Naive B cell (primary cell): ENCODE measurements around the gene HIPK2. TPM values are rescaled to one million over a fixed set of nuclear protein-coding genes. Genes with fewer than 3 reads are reported as not detected.

ENCODE experiments used
- ATAC-seq, 2 donors: fragments of 150-1000 bp; cut with Tn5 transposase; 2 replicates each; pipeline ENCODE4 v1.10.0; 2021; ENCODE audit warnings: low read depth in 2 of 2, mild to moderate bottlenecking in 2 of 2, moderate library complexity in 2 of 2
- DNase-seq: peaks from one replicate; pipeline ENCODE4 v3.0.0; 2022
- H3K27ac Mint-ChIP-seq, 6 donors: one replicate each; pipeline ENCODE4 v1.8.0; 2020 to 2022; ENCODE audit warnings: mild to moderate bottlenecking in 6 of 6, mixed read lengths in 6 of 6, moderate library complexity in 5 of 6, inconsistent platforms in 2 of 6
- H3K27me3 Mint-ChIP-seq, 3 donors: one replicate each; pipeline ENCODE4 v1.8.0; 2021 to 2022; ENCODE audit warnings: mixed read lengths in 3 of 3, mild to moderate bottlenecking in 1 of 3
- H3K36me3 Mint-ChIP-seq, 2 donors: one replicate each; pipeline ENCODE4 v1.8.0; 2020 to 2022; ENCODE audit warnings: mixed read lengths in 2 of 2, inconsistent platforms in 1 of 2, mild to moderate bottlenecking in 1 of 2
- H3K4me1 Mint-ChIP-seq, 3 donors: one replicate each; pipeline ENCODE4 v1.8.0; 2020 to 2022; ENCODE audit warnings: mixed read lengths in 3 of 3, inconsistent platforms in 1 of 3, mild to moderate bottlenecking in 1 of 3, moderate library complexity in 1 of 3
- H3K4me3 Mint-ChIP-seq, 8 donors: one replicate each; pipeline ENCODE4 v1.8.0; 2020 to 2022; ENCODE audit warnings: mild to moderate bottlenecking in 8 of 8, mixed read lengths in 8 of 8, moderate library complexity in 8 of 8, inconsistent platforms in 2 of 8
- H3K9me3 Mint-ChIP-seq, 7 donors: one replicate each; pipeline ENCODE4 v1.8.0; 2020 to 2022; ENCODE audit warnings: mixed read lengths in 7 of 7, mild to moderate bottlenecking in 5 of 7, inconsistent platforms in 2 of 7, moderate library complexity in 1 of 7
- polyA plus RNA-seq, 6 donors: library from polyadenylated mRNA; unstranded; fragments of 300-500 nt; fragmentation: Illumina TruSeq; gene quantifications; one replicate each; pipeline ENCODE4 v1.2.3, GENCODE V29; 2021; ENCODE audit warnings: low read depth in 6 of 6

The HIPK2 gene
- polyA plus RNA-seq, 6 donors from 2014 or later, result 0.54 to 1.1 (median 0.79) TPM

DNA sequence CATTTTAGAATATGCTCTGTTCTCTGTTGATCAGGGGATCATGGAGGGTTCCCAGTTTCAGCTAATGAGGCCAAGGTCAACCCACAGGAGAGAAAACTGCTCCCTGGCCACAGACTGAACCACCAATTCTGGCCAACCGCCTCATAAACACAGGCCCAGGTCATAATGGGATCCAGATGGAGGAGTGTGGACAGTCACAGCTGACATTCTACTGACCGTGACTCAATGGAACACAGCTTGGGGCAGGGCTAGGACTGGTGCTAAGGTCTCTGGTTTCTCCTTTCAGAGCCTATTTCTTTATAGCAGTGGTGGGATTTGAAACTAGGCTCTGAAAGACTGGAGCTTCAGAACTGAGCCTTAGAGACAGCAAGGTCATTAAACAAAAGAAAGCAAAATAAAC lies 68.3 kb downstream of the HIPK2 start:
- Mint-ChIP-seq H3K4me1 (peaks cover 26 to 32% (median 26%) of the 10 kb centered on the region in 3 donors), H3K9me3 (no peaks in the 10 kb centered on the region), H3K4me3 (no peak overlapping the region), H3K27me3 (no peaks in the 10 kb centered on the region), H3K27ac (peak overlapping the region in 2 of 6 donors; percentile 53 to 88), H3K36me3 (no peaks in the 10 kb centered on the region)
- DNase-seq, result no peak
- ATAC-seq, result no peak

- peaks cover 23 to 34% (median 29%) of the 10 kb centered on the region in 3 donors for H3K4me1 Mint-ChIP-seq
- peak overlapping the region in 5 of 6 donors; percentile 49 to 88 (median 83) for H3K27ac Mint-ChIP-seq
- H3K36me3 Mint-ChIP-seq, result no peaks in the 10 kb centered on the region
- ATAC-seq, result peak; percentile 92 to 93
- H3K4me3 Mint-ChIP-seq, result peak overlapping the region in 2 of 8 donors; percentile 6 to 39
- DNase-seq, result peak; percentile 55
- no peaks in the 10 kb centered on the region for H3K9me3 Mint-ChIP-seq
- no peaks in the 10 kb centered on the region for H3K27me3 Mint-ChIP-seq
Measured at GRCh38 chr7:139708541-139708940, 69.3 kb downstream of the HIPK2 start.

- H3K9me3 Mint-ChIP-seq, result no peaks in the 10 kb centered on the region
- no peaks in the 10 kb centered on the region for H3K27me3 Mint-ChIP-seq
- ATAC-seq, result no peak
- DNase-seq, result no peak
- H3K4me1 Mint-ChIP-seq, result peaks cover 23 to 35% (median 30%) of the 10 kb centered on the region in 3 donors
- H3K4me3 Mint-ChIP-seq, result no peak overlapping the region
- H3K27ac Mint-ChIP-seq, result peak overlapping the region in 3 of 6 donors; percentile 20 to 88 (median 53)
- H3K36me3 Mint-ChIP-seq, result no peaks in the 10 kb centered on the region
Measured at GRCh38 chr7:139706837-139707236, 71.0 kb downstream of the HIPK2 start.

- Mint-ChIP-seq H3K36me3 (no peaks in the 10 kb centered on the region), H3K9me3 (no peaks in the 10 kb centered on the region), H3K27me3 (no peaks in the 10 kb centered on the region), H3K4me3 (no peak overlapping the region), H3K27ac (peak overlapping the region in 1 of 6 donors; percentile 22), H3K4me1 (peaks cover 24 to 34% (median 34%) of the 10 kb centered on the region in 3 donors)
- ATAC-seq, result no peak
- DNase-seq, result no peak
Measured at GRCh38 chr7:139704308-139704879, 73.4 kb downstream of the HIPK2 start.

GRCh38 chr7:139703487-139704307 lies 74.1 kb downstream of the HIPK2 start:
- no peaks in the 10 kb centered on the region for H3K9me3 Mint-ChIP-seq
- peak overlapping the region in 1 of 6 donors; percentile 51 for H3K27ac Mint-ChIP-seq
- ATAC-seq (no peak), DNase-seq (no peak)
- H3K36me3 Mint-ChIP-seq, result no peaks in the 10 kb centered on the region
- H3K4me3 Mint-ChIP-seq, result no peak overlapping the region
- H3K4me1 Mint-ChIP-seq, result peaks cover 26 to 38% (median 36%) of the 10 kb centered on the region in 3 donors
- H3K27me3 Mint-ChIP-seq, result no peaks in the 10 kb centered on the region

DNA sequence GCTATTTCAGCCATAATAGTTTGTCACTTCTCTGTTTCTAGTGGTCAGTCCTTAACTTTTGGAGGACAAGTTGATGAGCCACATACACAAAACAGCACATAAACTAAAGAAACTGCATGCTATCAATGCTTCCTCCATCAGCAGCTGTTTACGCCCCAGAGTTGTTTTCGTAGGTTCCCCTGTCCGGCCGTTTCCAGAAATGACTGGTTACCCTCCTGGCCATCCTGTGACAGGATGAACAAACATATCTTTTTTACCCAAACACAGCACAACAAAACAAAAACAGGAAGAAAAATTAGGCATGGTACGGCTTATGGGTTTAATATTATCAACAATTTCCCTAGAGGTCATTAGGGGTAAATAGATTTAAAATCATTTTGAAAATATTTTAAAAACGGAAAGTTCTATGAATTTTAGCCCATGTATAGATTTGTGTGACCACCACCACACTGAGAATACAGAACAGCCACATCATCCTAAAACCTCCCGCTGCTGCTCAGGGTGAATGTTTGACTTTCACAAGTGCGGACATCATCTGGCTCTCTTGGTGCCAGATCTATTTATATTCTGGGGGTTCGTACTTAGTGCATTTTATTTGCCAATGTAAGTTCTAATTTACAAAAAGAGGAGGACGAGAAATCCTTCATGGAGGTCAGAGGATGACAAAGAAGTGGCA lies 74.8 kb downstream of the HIPK2 start:
- H3K27me3 Mint-ChIP-seq, result no peaks in the 10 kb centered on the region
- H3K9me3 Mint-ChIP-seq, result no peaks in the 10 kb centered on the region
- ATAC-seq, result peak in 1 of 2 donors; percentile 26
- peak overlapping the region in 2 of 6 donors; percentile 51 to 62 for H3K27ac Mint-ChIP-seq
- H3K36me3 Mint-ChIP-seq, result no peaks in the 10 kb centered on the region
- no peak overlapping the region for H3K4me3 Mint-ChIP-seq
- peaks cover 27 to 35% (median 31%) of the 10 kb centered on the region in 3 donors for H3K4me1 Mint-ChIP-seq
- no peak for DNase-seq

DNA sequence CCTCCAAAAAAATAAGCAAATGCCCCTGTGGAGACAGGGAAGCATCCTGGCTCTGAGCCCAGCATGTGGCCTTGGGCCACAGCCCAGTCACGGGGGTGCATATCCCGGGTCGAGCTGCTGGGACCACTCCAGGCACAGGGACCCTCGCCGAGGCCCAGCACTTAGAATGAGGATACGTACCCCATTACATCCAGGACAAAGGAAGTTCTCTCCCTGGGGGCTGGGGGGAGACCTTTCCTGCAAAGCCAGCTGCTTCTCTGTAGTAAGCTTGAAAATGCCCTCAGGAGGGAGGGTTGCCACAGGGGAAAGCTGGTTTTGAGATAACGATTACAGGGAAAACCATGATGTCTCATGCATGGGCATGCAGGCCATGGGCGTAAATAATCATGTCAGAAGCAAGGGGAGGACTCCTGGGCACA lies 75.5 kb downstream of the HIPK2 start:
- Mint-ChIP-seq H3K36me3 (no peaks in the 10 kb centered on the region), H3K4me3 (no peak overlapping the region), H3K27me3 (no peaks in the 10 kb centered on the region), H3K9me3 (no peaks in the 10 kb centered on the region), H3K4me1 (peaks cover 25 to 31% (median 25%) of the 10 kb centered on the region in 3 donors), H3K27ac (peak overlapping the region in 2 of 6 donors; percentile 51 to 62)
- ATAC-seq (no peak), DNase-seq (no peak)

GRCh38 chr7:139701908-139702307 lies 75.9 kb downstream of the HIPK2 start:
- H3K27ac Mint-ChIP-seq, result peak overlapping the region in 1 of 6 donors; percentile 14

DNA sequence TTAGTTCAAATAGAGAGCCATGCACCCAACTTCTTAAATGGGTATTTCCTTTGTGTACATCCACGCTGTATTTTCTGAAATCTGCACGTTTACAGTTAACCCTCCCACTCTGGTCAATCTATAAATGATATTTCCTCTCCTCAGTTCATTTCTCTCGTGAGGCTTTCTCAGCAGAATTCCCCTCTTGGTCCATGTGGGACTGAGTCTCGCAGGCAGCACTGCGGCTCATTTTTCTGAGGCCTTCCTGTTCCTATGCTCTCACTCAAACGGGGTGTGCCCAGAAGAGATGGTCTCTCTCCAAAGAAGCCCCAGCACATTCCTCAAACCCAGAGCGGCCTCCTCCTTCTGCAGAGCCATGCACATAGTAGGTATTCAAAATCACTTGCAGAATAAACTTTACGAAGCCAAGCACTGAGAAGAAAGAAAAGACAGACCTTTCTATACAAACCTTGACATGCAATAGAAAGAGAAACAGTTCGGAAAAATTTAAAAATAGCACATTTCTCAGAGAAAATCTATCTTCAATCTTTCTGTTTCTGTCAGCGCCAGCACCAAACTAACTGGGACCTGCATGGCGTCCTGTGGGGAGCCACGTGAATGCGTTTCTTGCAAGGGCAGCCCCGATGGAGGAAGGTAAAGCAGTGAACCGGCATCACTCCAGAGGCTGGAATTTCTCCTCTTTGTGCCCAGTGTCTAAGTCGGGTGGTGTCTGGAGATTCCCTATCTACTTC lies 77.1 kb downstream of the HIPK2 start:
- DNase-seq, result no peak
- no peak overlapping the region for H3K27ac Mint-ChIP-seq
- no peaks in the 10 kb centered on the region for H3K36me3 Mint-ChIP-seq
- no peak for ATAC-seq
- no peaks in the 10 kb centered on the region for H3K27me3 Mint-ChIP-seq
- H3K9me3 Mint-ChIP-seq, result no peaks in the 10 kb centered on the region
- peaks cover 38 to 46% (median 41%) of the 10 kb centered on the region in 3 donors for H3K4me1 Mint-ChIP-seq
- no peak overlapping the region for H3K4me3 Mint-ChIP-seq

More at GRCh38 chr7:139701908-139702307, 75.9 kb downstream of the HIPK2 start:
- Mint-ChIP-seq H3K27me3 (no peaks in the 10 kb centered on the region), H3K4me3 (no peak overlapping the region), H3K4me1 (peaks cover 26 to 35% (median 29%) of the 10 kb centered on the region in 3 donors), H3K36me3 (no peaks in the 10 kb centered on the region), H3K9me3 (no peaks in the 10 kb centered on the region)
- DNase-seq (no peak), ATAC-seq (no peak)

DNA sequence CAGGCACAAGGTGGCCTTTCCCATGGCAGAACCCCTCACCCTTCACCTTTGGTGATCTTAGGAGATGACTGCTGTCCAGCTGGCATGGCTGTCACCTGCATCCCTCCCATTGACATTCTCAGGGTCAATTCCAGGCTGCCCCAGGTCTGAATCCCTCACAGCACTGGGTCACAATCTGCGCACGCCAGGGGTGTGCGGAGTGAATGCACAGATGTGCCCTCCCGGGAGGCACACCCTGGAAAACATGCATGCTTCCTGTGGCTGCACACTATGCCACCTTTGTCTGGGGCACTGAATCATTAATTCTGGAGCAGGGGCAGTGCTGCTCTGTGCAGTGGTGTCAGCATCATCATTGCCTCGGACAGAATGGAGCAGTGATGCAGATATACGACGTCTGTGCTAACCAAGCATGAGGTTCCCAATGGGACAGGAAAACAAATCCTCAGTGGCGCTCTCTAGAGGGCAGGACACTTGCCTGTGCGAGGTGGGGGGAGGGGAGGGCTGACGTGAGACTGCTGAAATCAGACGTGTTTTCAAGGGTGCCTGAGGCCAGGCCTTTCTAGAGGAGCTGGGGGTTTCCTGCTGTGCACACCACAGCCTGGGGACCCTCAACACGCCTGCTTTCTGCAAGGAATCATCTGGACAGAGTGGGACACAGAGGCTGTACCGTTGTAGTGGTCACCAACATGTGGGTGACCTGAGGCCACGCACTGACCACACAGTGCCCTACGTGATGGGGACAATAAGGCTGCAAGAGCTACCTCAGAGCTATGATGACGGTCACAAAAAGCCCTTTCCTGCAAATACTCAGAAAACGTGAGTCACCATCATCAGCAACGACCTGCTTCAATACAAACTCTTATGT lies 77.9 kb downstream of the HIPK2 start:
- H3K27ac Mint-ChIP-seq, result peak overlapping the region in 1 of 6 donors; percentile 66

GRCh38 chr7:139698844-139699243 lies 79.0 kb downstream of the HIPK2 start:
- peak overlapping the region in 4 of 8 donors; percentile 16 to 67 (median 47) for H3K4me3 Mint-ChIP-seq
- H3K36me3 Mint-ChIP-seq, result no peaks in the 10 kb centered on the region
- ATAC-seq, result peak; percentile 15 to 29
- H3K27me3 Mint-ChIP-seq, result no peaks in the 10 kb centered on the region
- no peak for DNase-seq
- no peaks in the 10 kb centered on the region for H3K9me3 Mint-ChIP-seq
- H3K27ac Mint-ChIP-seq, result peak overlapping the region in 4 of 6 donors; percentile 20 to 80 (median 73)
- peaks cover 45 to 49% (median 49%) of the 10 kb centered on the region in 3 donors for H3K4me1 Mint-ChIP-seq

More for the DNA sequence above, 77.9 kb downstream of the HIPK2 start:
- no peak for DNase-seq
- peaks cover 45 to 51% (median 47%) of the 10 kb centered on the region in 3 donors for H3K4me1 Mint-ChIP-seq
- no peak for ATAC-seq
- no peaks in the 10 kb centered on the region for H3K27me3 Mint-ChIP-seq
- H3K9me3 Mint-ChIP-seq, result no peaks in the 10 kb centered on the region
- H3K36me3 Mint-ChIP-seq, result no peaks in the 10 kb centered on the region
- H3K4me3 Mint-ChIP-seq, result peak overlapping the region in 1 of 8 donors; percentile 57

GRCh38 chr7:139698278-139698677 lies 79.5 kb downstream of the HIPK2 start:
- Mint-ChIP-seq H3K9me3 (no peaks in the 10 kb centered on the region), H3K4me1 (peaks cover 41 to 49% (median 45%) of the 10 kb centered on the region in 3 donors), H3K4me3 (peak overlapping the region in 2 of 8 donors; percentile 16 to 39), H3K27me3 (no peaks in the 10 kb centered on the region), H3K36me3 (no peaks in the 10 kb centered on the region), H3K27ac (peak overlapping the region in 3 of 6 donors; percentile 66 to 80 (median 72))
- ATAC-seq (no peak), DNase-seq (no peak)
